HCT116 (cell line): Measurements from ENCODE around the gene CNTN4.

Experiments
- CEBPB ChIP-seq: IDR thresholded peaks from 2 replicates; pipeline ENCODE4 v1.6.1; 2012; ENCODE audit warnings: low read depth
- CTCF ChIP-seq, 3 experiments: fragments of 200-600 bp in 1 of 3; sonication (generic) in 1 of 3; IDR thresholded peaks in 2 of 3; conservative IDR thresholded peaks in 1 of 3; 2 replicates each; pipeline ENCODE4 v1.5.1; 2012 to 2017; ENCODE audit warnings: low read depth in 2 of 3, low read length in 2 of 3, antibody characterized with exemption in 1 of 3, borderline replicate concordance in 1 of 3, control low read depth in 1 of 3, mild to moderate bottlenecking in 1 of 3, mixed read lengths in 1 of 3, mixed run types in 1 of 3, moderate library complexity in 1 of 3; ENCODE audit not compliant: insufficient read depth in 1 of 3
- FOSL1 ChIP-seq: IDR thresholded peaks from 2 replicates; pipeline ENCODE4 v1.6.1; 2012; ENCODE audit warnings: low read depth
- MAX ChIP-seq: IDR thresholded peaks from 2 replicates; pipeline ENCODE4 v1.6.1; 2012
- POLR2AphosphoS5 ChIP-seq: IDR thresholded peaks from 2 replicates; pipeline ENCODE4 v1.6.1; 2011; ENCODE audit warnings: mild to moderate bottlenecking, low read depth, low read length, moderate library complexity
- RAD21 ChIP-seq: IDR thresholded peaks from 2 replicates; pipeline ENCODE4 v1.6.1; 2012; ENCODE audit warnings: low read depth, mild to moderate bottlenecking
- TCF7L2 ChIP-seq: IDR thresholded peaks from 2 replicates; pipeline ENCODE4 v1.7.0; 2011; ENCODE audit warnings: borderline replicate concordance, inconsistent platforms; ENCODE audit not compliant: insufficient read depth, insufficient read length; ENCODE audit errors: extremely low read depth
- YY1 ChIP-seq: IDR thresholded peaks from 2 replicates; pipeline ENCODE4 v1.6.1; 2011; ENCODE audit warnings: low read length, low read depth, moderate library complexity, mild to moderate bottlenecking; ENCODE audit not compliant: insufficient replicate concordance; ENCODE audit errors: extremely low read depth
- ZBTB33 ChIP-seq: IDR thresholded peaks from 2 replicates; pipeline ENCODE4 v1.6.1; 2011; ENCODE audit warnings: mild to moderate bottlenecking, low read length, moderate library complexity; ENCODE audit not compliant: insufficient replicate concordance; ENCODE audit errors: extremely low read depth

GRCh38 chr3:2578560-2578959, 479.9 kb downstream of the CNTN4 start:
- no peak for TF ChIP-seq ZBTB33
- TF ChIP-seq CEBPB: no peak
- TF ChIP-seq YY1: no peak
- no peak for TF ChIP-seq MAX
- TF ChIP-seq POLR2AphosphoS5: no peak
- no peak for TF ChIP-seq RAD21
- no peak for TF ChIP-seq TCF7L2
- TF ChIP-seq CTCF (IDR thresholded peaks at IDR 0.05 in 2 of 3, conservative IDR thresholded peaks at IDR 0.05 in 1 of 3; ENCODE audit: borderline replicate concordance in 1 of 3, insufficient read depth in 1 of 3, low read depth in 2 of 3, low read length in 2 of 3): no peak
- TF ChIP-seq FOSL1: no peak
